ENCODE measurements around the gene ESYT2. TPM values are rescaled to one million over a fixed set of nuclear protein-coding genes. Genes with fewer than 3 reads are reported as not detected.

The ESYT2 gene
- total RNA-seq, 1 donor from 2014 or later: 102 TPM

- no peak for DNase-seq (ENCODE audit: low spot score in 2 of 2)
- Histone ChIP-seq H3K27ac (peak overlapping the region; percentile 89 to 95), H3K9me3 (no peaks in the 10 kb centered on the region), H3K4me3 (peak overlapping the region in 1 of 2 donors; percentile 21), H3K27me3 (no peaks in the 10 kb centered on the region), H3K4me1 (peaks cover 31 to 80% of the 10 kb centered on the region in 2 donors), H3K36me3 (no peaks in the 10 kb centered on the region)
- intact Hi-C loops (cut with DNase I): loop anchor here (10.0 kb wide), 1 partner anchor 200 kb away; no protein-coding TSS in a partner anchor
- TF ChIP-seq CTCF (IDR thresholded peaks at IDR 0.05): no peak
Measured at GRCh38 chr7:158815083-158815799, 14.1 kb downstream of the ESYT2 start.

GRCh38 chr7:158814637-158815036 is 14.7 kb downstream of the ESYT2 start:
- Histone ChIP-seq H3K36me3 (no peaks in the 10 kb centered on the region), H3K27ac (peak overlapping the region; percentile 89 to 95), H3K9me3 (no peaks in the 10 kb centered on the region), H3K27me3 (no peaks in the 10 kb centered on the region), H3K4me1 (peaks cover 27 to 74% of the 10 kb centered on the region in 2 donors), H3K4me3 (peak overlapping the region in 1 of 2 donors; percentile 21)
- intact Hi-C loops (cut with DNase I): loop anchor here (10.0 kb wide), 1 partner anchor 200 kb away; no protein-coding TSS in a partner anchor
- DNase-seq (ENCODE audit: low spot score in 2 of 2): no peak
- TF ChIP-seq CTCF (IDR thresholded peaks at IDR 0.05): no peak

- Histone ChIP-seq H3K9me3 (no peaks in the 10 kb centered on the region), H3K27me3 (no peaks in the 10 kb centered on the region), H3K4me1 (peaks cover 27 to 60% of the 10 kb centered on the region in 2 donors), H3K4me3 (no peak overlapping the region), H3K27ac (peak overlapping the region; percentile 82 to 95), H3K36me3 (peaks cover 7 to 13% of the 10 kb centered on the region in 2 donors)
- no peak for TF ChIP-seq CTCF (IDR thresholded peaks at IDR 0.05)
- no peak for DNase-seq (ENCODE audit: low spot score in 2 of 2)
- intact Hi-C loops (cut with DNase I): loop anchor here (10.0 kb wide), 1 partner anchor 202 kb away; no protein-coding TSS in a partner anchor
Measured at GRCh38 chr7:158812684-158813083, 16.6 kb downstream of the ESYT2 start.

GRCh38 chr7:158811894-158812293 is 17.4 kb downstream of the ESYT2 start:
- intact Hi-C loops (cut with DNase I): loop anchor here (10.0 kb wide), 1 partner anchor 203 kb away; no protein-coding TSS in a partner anchor
- Histone ChIP-seq H3K9me3 (no peaks in the 10 kb centered on the region), H3K4me1 (peaks cover 23 to 53% of the 10 kb centered on the region in 2 donors), H3K27me3 (no peaks in the 10 kb centered on the region), H3K27ac (peak overlapping the region; percentile 82 to 95), H3K4me3 (peak overlapping the region in 1 of 2 donors; percentile 35), H3K36me3 (peaks cover 7 to 16% of the 10 kb centered on the region in 2 donors)
- no peak for DNase-seq (ENCODE audit: low spot score in 2 of 2)
- no peak for TF ChIP-seq CTCF (IDR thresholded peaks at IDR 0.05)

- TF ChIP-seq CTCF (IDR thresholded peaks at IDR 0.05): no peak
- H3K4me3 ChIP-seq: peak overlapping the region in 1 of 2 donors; percentile 35
- intact Hi-C loops (cut with DNase I): loop anchor here (10.0 kb wide), 1 partner anchor 203 kb away; no protein-coding TSS in a partner anchor
- peak in 1 of 2 donors; percentile 75 for DNase-seq (ENCODE audit: low spot score in 2 of 2)
- peak overlapping the region; percentile 82 to 95 for H3K27ac ChIP-seq
- peaks cover 21 to 48% of the 10 kb centered on the region in 2 donors for H3K4me1 ChIP-seq
- H3K27me3 ChIP-seq: no peaks in the 10 kb centered on the region
- H3K36me3 ChIP-seq: peaks cover 7 to 16% of the 10 kb centered on the region in 2 donors
- H3K9me3 ChIP-seq: no peaks in the 10 kb centered on the region
Measured at GRCh38 chr7:158811461-158811860, 17.8 kb downstream of the ESYT2 start.

Data from ascending aorta (tissue), 2 donors.